HG03095 (cell line): ENCODE data around the gene PRKG2.
"Not testable (repeated sequence)": the region's sequence is repeated elsewhere in the genome, so short reads cannot be mapped to it uniquely, and the experiment has no call there.

Experiments used
- ATAC-seq: cut with Tn5 transposase; IDR thresholded peaks from one replicate; pipeline ENCODE4 v1.9.1; 2021; ENCODE audit warnings: moderate library complexity; ENCODE audit not compliant: unreplicated experiment

PRKG2 gene

DNA sequence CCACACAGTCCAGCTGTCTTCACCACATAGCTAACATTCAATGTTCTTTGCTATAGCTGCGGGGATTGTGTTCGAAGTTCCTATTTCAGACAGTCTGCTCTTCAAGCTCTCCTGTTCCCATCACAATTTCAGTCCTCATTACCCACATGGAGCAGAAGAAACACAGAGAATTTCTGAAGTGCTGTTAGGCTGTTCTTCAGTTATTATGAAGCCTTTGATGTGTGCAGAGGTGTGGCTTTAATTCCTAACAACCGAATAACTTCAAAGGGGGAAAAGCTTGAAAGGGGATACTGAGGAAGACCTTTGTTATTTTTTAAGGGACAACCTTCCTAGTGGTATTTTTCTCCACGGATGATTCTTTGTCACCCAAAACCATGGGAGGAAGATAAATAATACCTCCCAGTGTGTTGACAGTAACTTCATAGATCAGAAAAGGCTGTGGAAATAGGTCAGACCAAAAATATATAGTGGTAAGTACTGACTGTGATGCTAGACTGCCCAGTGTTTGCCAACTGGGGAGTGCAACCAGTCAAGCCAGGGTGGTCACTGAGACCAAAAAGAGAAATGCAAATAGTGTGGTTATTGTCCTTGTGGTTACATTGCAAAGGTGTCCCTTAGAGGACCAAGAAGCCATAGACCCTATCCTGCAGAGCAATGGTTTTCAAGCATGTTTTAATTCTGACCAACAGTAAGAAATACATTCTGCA lies 52.1 kb downstream of the PRKG2 start:
- no peak for ATAC-seq

DNA sequence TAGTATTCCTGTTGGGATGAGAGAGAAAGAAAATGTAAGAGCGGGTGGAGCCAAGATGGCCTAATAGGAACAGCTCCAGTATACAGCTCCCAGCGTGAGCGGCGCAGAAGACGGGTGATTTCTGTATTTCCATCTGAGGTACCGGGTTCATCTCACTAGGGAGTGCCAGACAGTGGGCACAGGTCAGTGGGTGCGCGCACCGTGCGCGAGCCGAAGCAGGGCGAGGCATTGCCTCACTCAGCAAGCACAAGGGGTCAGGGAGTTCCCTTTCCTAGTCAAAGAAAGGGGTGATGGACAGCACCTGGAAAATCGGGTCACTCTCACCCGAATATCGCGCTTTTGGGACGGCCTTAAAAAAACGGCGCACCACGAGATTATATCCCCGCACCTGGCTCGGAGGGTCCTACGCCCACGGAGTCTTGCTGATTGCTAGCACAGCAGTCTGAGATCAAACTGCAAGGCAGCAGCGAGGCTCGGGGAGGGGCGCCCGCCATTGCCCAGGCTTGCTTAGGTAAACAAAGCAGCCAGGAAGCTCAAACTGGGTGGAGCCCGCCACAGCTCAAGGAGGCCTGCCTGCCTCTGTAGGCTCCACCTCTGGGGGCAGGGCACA lies 61.2 kb downstream of the PRKG2 start:
- ATAC-seq, result not testable (repeated sequence)

DNA sequence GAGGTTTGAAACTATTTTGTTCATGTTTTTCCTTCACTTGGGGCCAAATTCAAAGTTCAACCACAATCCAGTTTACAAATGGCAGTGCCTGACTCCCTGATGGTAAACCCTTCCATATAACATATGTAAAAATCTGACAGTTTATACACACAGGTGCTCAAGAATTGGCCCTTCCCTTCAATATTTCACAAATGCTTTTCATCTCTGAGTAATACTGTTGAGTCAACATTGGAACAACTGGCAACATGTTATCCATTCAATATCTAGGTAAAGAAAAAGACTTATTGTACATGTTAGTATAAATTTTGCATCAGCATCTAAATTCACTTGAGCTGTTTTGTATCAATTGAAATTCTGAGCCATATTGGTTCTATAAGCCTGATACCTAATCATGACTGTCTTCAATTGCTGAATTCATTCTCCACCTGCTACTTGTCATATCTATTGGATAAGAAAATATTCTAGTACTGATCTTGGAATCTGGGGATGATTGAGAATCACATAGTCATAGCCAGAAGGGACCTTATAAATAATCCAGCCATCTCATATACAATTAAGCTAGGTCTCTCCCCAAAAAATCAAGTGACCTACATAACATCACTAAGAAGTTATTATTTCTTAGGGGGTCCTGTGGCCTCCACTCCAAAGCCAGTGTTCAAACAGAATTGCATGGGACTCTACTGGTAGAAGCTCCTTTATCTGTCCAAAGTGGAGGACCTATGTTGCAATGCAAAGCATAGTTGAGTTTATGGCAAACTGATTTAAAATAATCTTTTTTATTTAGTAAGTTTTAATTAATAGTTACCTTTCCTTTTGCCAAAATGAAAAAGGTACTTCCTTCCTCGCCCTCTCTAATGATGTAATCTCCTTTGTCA lies 61.9 kb downstream of the PRKG2 start:
- no peak for ATAC-seq

DNA sequence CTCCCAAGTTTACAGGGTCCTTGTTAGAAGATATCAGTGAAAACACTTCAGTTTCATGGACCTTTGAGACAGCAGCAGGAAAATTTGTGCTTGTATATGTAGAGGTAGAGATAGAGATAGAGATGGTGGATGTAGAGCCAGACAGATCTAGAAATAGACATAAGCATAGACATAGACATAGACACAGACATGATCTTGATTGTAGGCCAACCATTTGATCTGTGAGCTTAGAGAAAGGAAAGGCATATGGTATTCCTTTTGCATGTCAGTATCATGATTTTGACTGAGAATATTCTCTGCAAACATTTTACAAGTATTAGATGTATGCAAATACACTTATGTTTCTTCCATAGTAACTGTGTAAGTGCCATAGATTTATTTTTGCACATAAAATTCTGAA lies 65.0 kb downstream of the PRKG2 start:
- ATAC-seq, result no peak

DNA sequence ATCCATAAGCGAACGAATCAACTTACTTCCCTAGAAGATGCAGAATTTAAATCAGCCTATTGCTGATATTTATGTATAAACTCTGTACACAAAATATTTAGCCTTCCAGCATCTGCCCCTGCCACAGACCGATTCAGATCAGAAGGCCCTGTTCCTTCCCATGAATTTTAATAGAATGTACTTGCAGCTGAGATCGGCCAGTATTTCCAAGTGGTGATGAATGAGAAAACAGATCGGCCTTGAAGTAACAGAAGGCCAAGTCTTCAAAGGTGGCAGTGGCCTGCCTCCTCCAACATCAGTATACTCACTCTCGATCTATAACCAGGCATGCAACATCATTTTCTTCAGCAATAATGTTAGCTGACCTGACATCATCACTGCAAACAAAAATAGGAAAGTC lies 66.4 kb downstream of the PRKG2 start:
- no peak for ATAC-seq

DNA sequence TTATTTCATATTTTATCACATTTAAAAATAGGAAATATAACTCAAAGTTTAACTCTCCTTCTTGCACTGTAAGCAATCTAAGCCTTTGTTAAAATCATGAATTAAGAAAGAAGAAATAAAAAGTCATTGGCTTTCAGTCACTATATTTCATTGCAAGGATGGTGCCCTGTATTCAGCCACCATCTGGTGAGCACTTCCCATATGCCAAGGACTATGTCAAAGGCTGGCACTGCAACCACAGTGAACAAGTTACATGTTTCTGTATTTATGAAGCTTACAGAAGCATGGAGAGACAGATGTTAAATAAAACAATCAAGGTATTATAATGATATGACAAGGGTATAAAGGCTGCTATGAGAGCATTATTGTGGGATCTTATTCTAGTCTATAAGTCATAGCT lies 68.6 kb downstream of the PRKG2 start:
- no peak for ATAC-seq

DNA sequence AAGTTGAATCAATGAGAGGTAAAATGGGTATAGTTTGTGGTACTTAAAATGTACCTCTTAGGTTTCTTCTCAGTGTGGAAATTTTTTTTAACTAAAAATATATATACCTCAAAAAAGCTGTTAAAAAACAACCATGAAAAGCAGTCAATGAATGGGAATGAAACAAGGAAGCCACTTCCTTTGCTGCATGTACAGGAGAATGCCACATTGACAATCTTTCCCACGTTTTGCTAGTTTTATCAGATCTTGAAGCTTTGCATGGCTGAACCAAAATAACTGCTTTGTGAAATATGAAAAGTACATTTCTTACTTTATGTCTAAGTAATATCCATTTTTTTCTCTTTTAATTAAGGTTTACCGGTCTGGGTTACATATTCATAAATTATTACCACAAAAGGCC lies 71.8 kb downstream of the PRKG2 start:
- no peak for ATAC-seq

DNA sequence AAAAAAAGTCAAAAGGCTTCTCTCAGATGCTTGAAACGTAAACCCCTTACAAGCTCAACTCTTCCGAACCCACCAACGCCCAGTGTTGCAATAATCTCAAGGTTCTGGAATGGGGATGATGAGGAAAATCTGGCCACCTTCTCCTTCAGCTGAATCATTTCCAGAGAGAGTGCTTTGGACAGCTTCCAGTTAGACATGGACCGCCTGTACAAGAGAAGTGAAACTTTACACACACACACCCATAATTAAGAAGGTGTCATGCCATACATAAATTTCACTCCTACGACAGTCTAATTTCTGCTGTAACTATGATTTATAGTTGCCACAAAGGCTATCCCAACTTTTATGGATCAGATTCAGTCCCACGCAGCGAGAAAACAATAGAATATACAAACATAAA lies 72.3 kb downstream of the PRKG2 start:
- no peak for ATAC-seq

DNA sequence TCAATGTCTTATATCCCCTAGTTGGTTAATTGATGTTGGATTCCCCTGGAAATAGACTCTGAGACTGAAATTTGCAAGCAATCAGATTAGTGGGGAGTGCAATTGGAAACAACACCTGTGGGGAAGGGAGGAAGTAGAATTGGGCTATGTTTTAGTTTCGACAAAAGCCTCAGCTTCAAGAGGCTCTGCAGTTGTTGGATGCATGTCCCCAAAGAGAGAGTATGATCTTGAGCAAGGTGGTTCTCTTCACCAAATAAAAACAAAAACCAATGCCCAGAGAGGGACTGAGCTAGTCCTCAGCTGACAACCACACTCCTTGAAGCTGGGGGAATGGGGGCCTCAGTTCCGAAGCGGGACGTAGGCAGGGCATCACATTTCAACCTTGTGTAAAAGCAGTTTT lies 77.1 kb downstream of the PRKG2 start:
- no peak for ATAC-seq

DNA sequence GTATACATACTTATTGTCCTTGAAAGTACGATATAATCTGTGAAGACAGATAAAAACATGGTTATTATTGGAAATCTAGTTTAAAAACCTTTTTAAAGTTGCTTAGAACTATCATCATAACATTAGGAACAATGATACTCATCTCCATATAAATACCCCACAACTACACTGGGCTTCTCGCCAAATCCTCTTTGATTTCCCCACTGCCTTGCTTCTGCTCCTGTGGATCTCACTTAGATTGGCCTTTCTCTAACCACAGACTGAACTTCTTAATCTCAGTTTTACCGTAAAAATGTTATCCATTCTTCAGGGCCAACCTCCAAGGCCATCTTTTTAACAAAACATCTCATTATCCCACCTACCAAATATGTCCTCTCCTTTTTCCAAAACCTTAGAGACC lies 77.6 kb downstream of the PRKG2 start:
- no peak for ATAC-seq

DNA sequence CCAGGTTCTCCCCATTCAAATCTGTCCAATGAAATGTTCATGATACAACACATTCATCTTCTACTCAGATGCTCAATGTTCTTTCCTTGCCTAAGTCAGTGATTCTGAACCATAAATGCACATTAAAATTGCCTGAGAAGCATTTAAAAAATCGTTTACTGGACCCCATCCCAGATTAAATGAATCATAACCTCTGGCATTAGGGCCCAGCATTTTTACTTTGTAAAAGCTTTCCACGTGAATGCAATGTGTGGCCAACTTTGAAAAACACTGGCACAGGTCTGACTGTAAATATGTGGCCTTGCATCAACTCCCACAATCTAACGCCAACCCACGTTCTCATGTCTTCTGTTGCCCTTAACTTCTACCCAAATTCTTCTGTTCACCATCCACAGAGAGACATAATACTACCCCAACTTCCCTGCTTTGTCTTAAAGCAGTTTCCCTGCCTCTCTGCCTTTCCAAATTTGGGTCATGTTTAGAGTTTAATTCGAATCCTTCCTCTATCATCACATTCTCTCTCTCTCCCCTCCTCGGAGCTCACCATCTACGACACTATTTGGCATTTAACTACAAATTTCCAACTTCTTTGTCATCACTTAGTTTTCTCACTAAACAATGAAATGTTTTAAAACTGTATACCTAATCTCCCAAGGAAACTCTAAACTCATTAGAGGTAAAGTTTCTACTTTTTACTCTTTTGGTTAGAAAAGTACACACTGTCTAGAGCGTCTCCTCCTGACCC lies 78.7 kb downstream of the PRKG2 start:
- ATAC-seq, result no peak

DNA sequence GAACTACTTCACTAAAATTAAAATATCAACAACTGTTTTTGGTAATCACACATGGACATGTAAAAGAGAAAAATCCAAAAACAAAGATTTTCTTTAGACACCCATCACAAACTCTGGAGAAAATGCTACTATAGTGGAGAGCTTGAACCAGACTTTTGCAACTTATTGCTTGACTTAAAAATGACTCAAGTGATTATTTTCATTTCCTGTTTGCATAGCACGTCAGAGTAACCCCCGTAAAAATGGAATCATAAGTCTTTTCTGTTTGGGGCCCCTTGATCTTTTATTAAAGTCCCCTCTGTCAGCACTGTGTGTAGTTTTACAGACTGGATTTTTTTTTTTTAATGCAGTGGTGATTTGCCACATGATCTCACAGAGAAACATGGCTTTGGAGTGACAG lies 79.5 kb downstream of the PRKG2 start:
- ATAC-seq, result no peak

DNA sequence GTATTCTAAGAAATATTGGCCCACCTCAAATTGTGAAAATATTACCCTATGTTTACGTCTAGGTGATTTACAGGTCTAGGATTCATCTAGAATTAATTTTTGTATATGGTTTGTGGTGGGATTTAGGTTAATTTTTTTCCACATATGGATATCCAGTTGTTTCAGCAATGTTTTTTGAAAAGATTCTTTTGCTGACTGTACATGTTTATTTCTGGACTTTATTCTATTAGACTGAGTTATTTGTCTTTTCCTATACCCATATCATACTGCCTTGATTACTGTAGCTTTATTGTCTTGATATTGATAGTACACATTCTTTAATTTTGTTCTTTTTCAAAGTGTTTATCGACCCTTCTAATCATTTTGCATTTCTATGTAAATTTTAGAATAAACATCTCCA lies 83.5 kb downstream of the PRKG2 start:
- ATAC-seq, result no peak

DNA sequence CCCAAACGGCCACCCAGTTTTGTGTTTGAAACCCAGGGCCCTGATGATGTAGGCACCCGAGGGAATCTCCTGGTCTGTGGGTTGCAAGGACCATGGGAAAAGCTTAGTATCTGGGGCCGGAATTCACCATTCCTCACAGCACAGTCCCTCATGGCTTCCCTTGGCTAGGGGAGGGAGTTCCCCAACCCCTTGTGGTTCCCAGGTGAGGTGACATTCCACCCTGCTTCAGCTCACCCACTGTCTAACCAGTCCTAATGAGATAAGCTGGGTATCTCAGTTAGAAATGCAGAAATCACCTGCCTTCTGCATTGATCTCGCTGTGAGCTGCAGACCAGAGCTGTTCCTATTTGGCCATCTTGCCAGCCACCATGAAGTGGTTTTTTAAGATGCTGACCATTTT lies 84.0 kb downstream of the PRKG2 start:
- no peak for ATAC-seq

DNA sequence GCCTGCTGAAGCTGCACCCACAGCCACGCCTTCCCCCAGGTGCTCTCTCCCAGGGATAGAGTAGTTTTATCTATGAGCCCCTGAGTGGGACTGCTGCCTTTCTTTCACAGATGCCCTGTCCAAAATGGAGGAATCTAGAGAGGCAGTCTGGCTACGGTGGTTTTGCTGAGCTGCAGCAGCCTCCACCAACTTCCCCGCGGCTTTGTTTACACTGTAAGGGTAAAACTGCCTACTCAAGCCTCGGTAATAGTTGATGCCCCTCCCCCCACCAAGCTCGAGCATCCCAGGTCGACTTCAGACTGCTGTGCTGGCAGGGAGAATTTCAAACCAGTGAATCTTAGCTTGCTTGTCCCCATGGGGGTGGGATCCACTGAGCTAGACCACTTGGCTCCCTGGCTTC lies 84.5 kb downstream of the PRKG2 start:
- ATAC-seq, result no peak

DNA sequence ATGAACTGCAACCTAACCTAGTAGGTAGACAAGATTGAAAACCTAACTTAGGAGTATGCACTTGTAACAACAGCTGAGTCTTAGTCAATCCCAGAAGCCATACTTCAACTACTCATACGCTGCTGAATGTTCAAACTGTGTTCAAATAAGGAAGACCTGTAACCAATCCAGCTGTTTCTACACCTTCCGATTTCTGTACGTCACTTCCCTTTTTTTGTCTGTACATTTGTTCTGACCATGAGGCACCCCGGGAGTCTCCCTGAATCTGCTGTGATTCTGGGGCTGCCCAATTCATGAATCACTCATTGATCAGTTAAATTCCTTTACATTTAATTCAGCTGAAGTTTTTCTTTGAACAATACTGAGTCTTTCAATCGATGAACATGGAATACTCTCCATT lies 95.0 kb downstream of the PRKG2 start:
- ATAC-seq, result no peak

DNA sequence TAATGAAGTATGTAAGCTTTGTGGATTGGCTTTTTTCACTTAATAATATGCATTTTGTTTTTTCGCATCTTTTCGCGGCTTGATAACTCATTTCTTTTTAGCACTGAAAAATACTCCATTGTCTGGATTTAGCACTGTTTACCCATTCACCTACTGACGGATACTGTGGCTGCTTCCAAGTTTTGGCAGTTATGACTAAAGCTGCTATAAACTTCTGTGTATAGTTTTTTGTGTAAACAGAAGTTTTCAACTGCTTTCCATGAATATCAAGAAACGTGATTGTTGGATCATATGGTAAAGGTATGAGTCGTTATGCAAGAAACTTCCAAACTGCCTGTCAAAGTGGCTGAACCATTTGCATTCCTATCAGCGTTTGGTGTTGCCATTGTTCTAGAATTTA lies 96.9 kb downstream of the PRKG2 start:
- no peak for ATAC-seq

DNA sequence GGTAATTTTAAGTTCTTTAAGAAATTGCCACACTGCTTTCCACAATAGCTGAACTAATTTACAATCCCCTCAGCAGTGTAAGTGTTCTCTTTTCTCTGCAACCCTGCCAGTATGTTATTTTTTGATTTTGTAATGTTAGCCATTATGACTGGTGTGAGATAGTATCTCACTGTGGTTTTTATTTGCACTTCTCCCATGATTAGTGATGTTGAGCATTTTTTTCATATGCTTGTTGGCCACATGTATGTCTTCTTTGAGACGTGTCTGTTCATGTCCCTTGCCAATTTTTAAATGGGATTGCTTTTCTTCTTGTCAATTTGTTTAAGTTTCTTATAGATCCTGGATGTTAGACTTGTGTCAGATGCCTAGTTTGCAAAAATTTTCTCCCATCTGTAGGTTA lies 98.5 kb downstream of the PRKG2 start:
- no peak for ATAC-seq

DNA sequence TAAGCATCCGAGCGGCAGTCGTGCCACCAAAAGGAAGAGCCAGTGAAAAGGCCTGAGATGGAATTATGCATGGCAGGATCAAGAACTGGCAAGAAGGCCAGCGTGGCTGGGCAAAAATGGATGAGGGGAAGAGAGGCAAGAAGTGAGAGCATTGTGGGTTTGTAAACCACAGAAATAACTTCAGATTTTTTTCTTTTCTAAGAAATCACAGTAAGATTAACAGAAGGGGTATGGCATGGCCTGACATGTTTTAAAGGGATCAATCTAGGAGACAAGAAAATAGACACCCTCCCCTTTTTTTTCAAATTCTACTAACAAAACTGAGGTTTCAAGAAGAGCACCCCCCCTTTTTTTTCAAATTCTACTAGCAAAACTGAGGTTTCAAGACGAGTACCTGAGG lies 102.0 kb downstream of the PRKG2 start:
- no peak for ATAC-seq

DNA sequence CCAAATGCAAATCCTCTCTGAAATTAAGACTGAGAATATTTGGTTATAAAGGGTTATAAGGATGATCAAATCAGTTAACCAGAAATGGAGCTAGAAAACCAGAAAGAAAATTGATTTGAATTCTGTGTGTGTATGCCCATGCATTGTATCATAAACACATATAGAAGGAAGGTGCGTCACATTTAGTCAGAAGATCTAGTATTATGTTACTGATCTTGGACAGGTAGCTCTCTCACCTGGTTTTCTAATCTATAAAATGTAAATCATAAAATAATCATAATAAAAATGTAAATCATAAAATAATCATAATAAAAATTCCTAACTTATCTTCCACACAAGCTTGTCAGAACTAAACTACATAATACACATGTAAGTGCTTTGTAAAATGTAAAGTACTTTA lies 105.7 kb downstream of the PRKG2 start:
- no peak for ATAC-seq

DNA sequence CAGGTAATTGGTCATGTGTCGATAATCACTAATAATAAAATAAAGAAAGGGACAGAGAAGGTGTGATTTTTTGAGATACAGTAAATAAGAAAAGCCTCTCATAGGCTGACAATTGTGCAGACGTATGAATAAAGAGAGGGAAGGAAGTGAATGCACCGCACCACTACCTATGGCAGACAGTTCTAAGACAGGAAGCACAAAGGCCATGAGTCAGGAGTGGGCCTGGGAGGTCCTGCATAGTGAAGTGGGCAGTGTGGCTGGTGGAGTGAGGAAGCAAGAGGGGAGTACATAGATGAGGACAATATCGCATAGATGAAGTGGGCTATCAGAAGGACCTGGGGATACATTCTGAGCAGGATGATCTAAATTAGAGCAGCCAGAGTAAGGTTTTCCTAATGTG lies 108.9 kb downstream of the PRKG2 start:
- ATAC-seq, result no peak
